Hematopoietic multipotent progenitor cell treated with erythropoietin and hydrocortisone succinate and interleukin-3 and kit ligand, for 15 days (in vitro differentiated cells): ENCODE data around the gene LRCH2.

ENCODE experiments used
- DNase-seq: peaks from one replicate; pipeline ENCODE4 v3.0.0-alpha.2; 2015; ENCODE audit warnings: low spot score

The LRCH2 gene

DNA sequence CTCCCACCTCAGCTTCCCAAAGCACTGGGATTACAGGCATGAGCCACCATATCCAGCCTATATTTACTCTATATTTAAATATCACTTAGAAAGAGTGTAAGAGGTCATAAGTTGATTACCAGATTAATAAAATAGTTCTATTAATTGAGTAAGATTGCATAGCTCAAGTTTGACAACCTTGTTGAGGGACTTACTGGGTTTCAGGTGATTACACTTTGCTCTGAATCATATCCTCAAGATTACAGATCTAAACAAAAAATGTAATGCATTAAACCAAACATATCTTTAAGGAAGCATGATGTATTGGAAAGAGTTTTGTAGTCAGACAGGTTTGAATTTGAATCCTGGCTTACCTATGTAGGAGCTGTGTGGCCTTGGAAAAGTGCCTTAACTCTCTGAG is 168.6 kb downstream of the LRCH2 start:
- DNase-seq, result no peak
